ENCODE measurements around the gene LRWD1. TPM values are rescaled to one million over a fixed set of nuclear protein-coding genes. Genes with fewer than 3 reads are reported as not detected.

Gene LRWD1
- total and polyA plus RNA-seq, 2 of the 4 experiments (the other 2 are of a cell fraction) = 20.3 to 27.2 TPM

GRCh38 chr7:102431617-102432298 is 33.0 kb upstream of the LRWD1 start:
- H3K79me1 ChIP-seq (ENCODE audit: low read depth in 1 of 2, low read length in 2 of 2) = peaks cover 6 to 27% of the 10 kb centered on the region in 2 experiments; a peak in 3 of 4 replicates
- in situ Hi-C loops (cut with MboI; ENCODE audit: low sequenced_read_pairs) = no loop called here
- H3K27ac ChIP-seq (ENCODE audit: insufficient read depth, low read length) = no peak overlapping the region
- H2AK9ac ChIP-seq (replicated peaks; ENCODE audit: low read depth, low read length, poor library complexity) = no peak overlapping the region
- no peak overlapping the region for H3K14ac ChIP-seq (replicated peaks; ENCODE audit: low read depth, low read length)
- no peak overlapping the region for H3K4me2 ChIP-seq (ENCODE audit: low read depth, low read length)
- no peak overlapping the region for H2AK5ac ChIP-seq (ENCODE audit: low read depth, low read length)
- H3K4ac ChIP-seq (ENCODE audit: low read depth, low read length) = no peak overlapping the region
- H4K20me1 ChIP-seq (ENCODE audit: insufficient read depth, low read length) = no peaks in the 10 kb centered on the region
- H4K8ac ChIP-seq (ENCODE audit: low read depth in 2 of 2, low read length in 2 of 2) = no peak overlapping the region
- H4K91ac ChIP-seq (ENCODE audit: insufficient read depth, low read depth, low read length) = no peak overlapping the region
- no peak overlapping the region; the same call in 1 of the 2 replicates for H3K23ac ChIP-seq (ENCODE audit: low read depth, low read length)
- peaks cover 6% of the 10 kb centered on the region for H3K9me1 ChIP-seq (ENCODE audit: insufficient read depth, low read length)
- H3K4me1 ChIP-seq (ENCODE audit: control insufficient read depth, insufficient read depth, low read length) = peaks cover 4% of the 10 kb centered on the region; the same call in 1 of the 2 replicates
- H2BK120ac ChIP-seq (ENCODE audit: low read depth, low read length) = no peak overlapping the region
- POLR2A ChIA-PET (ENCODE audit: unreplicated experiment) = no interaction called here
- BruUV-seq (replicated peaks) = no TSS peak
- ATAC-seq (ENCODE audit: low read depth) = no peak
- no peak overlapping the region for H3K56ac ChIP-seq (ENCODE audit: extremely low read depth, insufficient read depth, low read length)
- H3K27me3 ChIP-seq (ENCODE audit: control insufficient read depth, insufficient read depth, low read length) = no peaks in the 10 kb centered on the region
- DNase-seq = no peak
- H3K9ac ChIP-seq (ENCODE audit: low read depth, low read length) = no peak overlapping the region
- no peak overlapping the region for H3K4me3 ChIP-seq (ENCODE audit: insufficient read depth, low read depth, low read length)
- no peak overlapping the region for H2BK5ac ChIP-seq (ENCODE audit: low read depth, low read length, poor library complexity, severe bottlenecking)
- dilution Hi-C loops (cut with HindIII; ENCODE audit: low sequenced_read_pairs, unreplicated experiment) = no loop called here
- TF ChIP-seq MAFK (IDR thresholded peaks at IDR 0.05; ENCODE audit: low read depth, low read length) (no peak), SMC3 (IDR thresholded peaks at IDR 0.05; ENCODE audit: low read depth, low read length) (no peak), BHLHE40 (IDR thresholded peaks at IDR 0.05; ENCODE audit: low read depth, low read length) (no peak), RCOR1 (IDR thresholded peaks at IDR 0.05; ENCODE audit: insufficient replicate concordance, low read length) (no peak), RFX5 (IDR thresholded peaks at IDR 0.05; ENCODE audit: low read depth, low read length) (no peak), NFE2L2 (IDR thresholded peaks at IDR 0.05; ENCODE audit: low read depth, low read length) (no peak), POLR2A (IDR thresholded peaks at IDR 0.05; ENCODE audit: low read depth, low read length) (no peak), RAD21 (IDR thresholded peaks at IDR 0.05; ENCODE audit: low read length) (no peak), MAZ (IDR thresholded peaks at IDR 0.05; ENCODE audit: borderline replicate concordance, low read depth, low read length) (no peak), MXI1 (IDR thresholded peaks at IDR 0.05; ENCODE audit: borderline replicate concordance, low read depth, low read length) (no peak), ELK1 (IDR thresholded peaks at IDR 0.05; ENCODE audit: borderline replicate concordance, low read depth, low read length) (no peak), CHD1 (IDR thresholded peaks at IDR 0.05; ENCODE audit: low read depth, low read length) (no peak), CTCF (conservative IDR thresholded peaks at IDR 0.05; ENCODE audit: low read depth, low read length) (no peak), CEBPB (IDR thresholded peaks at IDR 0.05; ENCODE audit: low read depth, low read length) (no peak), FOS (IDR thresholded peaks at IDR 0.05; ENCODE audit: low read depth, low read length) (no peak), USF2 (IDR thresholded peaks at IDR 0.05; ENCODE audit: low read depth, low read length) (no peak)
- H3K9me3 ChIP-seq (ENCODE audit: control insufficient read depth, insufficient read depth, low read length) = no peaks in the 10 kb centered on the region
- CTCF ChIA-PET = no interaction called here
- no peak overlapping the region for H4K5ac ChIP-seq (ENCODE audit: low read depth, low read length)
- H2BK20ac ChIP-seq (ENCODE audit: low read depth, low read length) = no peak overlapping the region
- intact Hi-C loops (cut with micrococcal nuclease) = no loop called here
- H3K18ac ChIP-seq (ENCODE audit: low read depth, low read length) = no peak overlapping the region
- H2AFZ ChIP-seq (replicated peaks; ENCODE audit: low read length, poor library complexity) = no peak overlapping the region
- H2BK15ac ChIP-seq (ENCODE audit: low read depth, low read length) = no peak overlapping the region
- WGBS, 2 experiments (ENCODE audit: extremely low coverage in 2 of 2, insufficient read length in 1 of 2) = 43% methylated on average over 10 of the region's 17 CpGs; no CpG with 5 or more reads in 1 of the 2 experiments
- H3K36me3 ChIP-seq (ENCODE audit: control insufficient read depth, insufficient read depth, low read length) = peaks cover 10% of the 10 kb centered on the region

Measured in IMR-90 (cell line).